ENCODE measurements around the gene PLCB1.

PLCB1 gene

GRCh38 chr20:8129211-8129976 lies 2.7 kb upstream of the PLCB1 start:
- DNase-seq (ENCODE audit: low spot score) = no peak

DNA sequence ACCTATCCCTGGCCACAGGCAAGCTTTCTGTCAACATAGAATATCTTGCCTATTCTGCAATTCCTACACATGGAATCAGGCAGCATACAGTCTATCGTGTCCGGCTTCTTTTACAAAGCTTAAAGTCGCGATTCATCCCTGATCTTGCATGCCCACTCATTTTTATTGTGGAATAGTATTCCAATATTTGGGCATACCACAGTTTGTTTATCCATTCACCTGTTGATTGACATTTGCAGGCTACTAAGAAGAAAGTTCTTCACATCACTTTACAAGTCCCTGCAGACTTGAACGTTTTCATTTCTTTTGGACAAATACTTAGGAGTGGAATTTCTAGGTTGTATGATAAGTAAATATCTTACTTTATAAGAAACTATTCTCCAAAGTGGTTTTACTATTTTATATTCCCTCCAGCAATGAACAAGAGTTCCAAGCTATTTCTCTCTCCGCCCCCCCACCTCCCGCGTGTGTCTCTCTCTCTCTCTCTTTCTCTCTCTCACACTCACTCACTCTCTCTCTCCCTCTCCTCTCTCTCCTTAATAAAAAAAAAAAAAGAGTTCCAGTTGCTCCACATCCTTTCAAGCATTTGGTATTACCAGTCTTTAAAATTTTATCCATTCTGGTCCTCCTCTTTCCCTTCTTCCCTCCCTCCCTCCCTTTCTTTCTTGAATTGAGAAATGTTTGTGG lies 1.1 kb upstream of the PLCB1 start:
- no peak for DNase-seq (ENCODE audit: low spot score)

GRCh38 chr20:8132484-8133309 lies 631 bp downstream of the PLCB1 start:
- peak; percentile 12 for DNase-seq (ENCODE audit: low spot score)

GRCh38 chr20:8133310-8133768 lies 1.3 kb downstream of the PLCB1 start:
- no peak for DNase-seq (ENCODE audit: low spot score)

DNA sequence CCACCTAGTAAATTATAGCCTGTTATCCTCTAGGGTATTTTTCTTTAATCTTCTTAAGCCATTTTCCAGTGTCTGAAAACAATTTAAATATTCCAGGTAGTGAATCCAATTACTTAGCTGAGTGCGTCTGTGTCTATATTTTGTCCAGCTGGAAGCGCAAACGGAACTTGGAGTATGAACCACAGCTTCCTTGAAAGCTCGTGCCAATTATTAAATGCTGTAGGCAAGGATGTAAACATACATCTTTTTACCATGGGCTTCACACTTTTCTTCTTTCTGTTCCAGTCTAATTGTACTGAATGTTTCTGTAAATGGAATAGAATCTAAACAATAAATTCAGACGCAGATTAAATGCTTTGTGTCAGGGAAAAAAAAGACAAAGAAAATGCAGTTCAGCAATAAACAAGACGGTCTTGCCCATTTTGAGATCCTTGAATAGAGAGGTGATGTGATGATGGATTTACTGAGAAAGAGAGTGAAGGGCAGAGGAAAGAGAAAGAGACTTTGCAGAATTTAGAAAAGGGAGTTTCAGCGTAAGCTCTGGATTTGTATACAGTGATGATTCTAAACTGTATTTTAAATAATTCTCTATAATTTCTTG lies 1.9 kb downstream of the PLCB1 start:
- no peak for DNase-seq (ENCODE audit: low spot score)

DNA sequence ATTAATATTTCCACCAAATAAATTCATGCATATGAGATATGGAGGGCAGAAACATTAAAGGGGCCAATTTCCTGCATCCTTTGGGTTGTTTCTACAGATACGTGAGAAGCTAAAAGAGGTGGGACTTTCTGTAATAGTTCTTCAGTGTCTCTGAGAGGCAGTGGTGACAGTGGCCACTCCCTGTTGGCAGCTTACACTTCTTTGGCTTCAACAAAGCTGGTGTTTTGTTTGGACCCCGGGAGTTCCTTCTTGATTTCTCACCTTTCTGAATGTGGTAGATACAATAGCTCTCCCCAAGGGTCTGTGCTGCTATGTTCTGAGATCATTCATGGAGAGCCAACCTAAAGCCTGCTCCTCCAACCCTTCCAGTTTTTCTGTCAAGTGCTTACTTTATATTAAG lies 7.8 kb downstream of the PLCB1 start:
- DNase-seq (ENCODE audit: low spot score) = no peak

DNA sequence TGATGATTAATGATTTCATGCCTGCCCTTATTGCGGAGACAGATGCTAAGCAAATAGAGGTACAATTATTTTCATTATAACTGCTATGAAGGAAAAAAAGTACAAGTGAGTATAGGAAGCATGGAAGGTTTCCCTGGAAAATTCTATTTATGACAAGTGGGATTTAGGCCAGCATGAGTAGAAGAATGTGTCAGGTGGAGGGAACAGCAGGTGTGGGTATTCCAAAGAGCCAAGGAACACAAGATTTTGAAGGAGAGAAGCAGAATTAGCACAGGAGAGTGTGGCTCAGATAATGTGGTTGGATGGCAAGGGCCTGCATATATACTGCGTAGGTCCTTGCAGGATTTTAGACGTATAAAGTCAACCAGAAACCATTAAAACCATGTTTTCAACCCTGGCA lies 11.4 kb downstream of the PLCB1 start:
- DNase-seq (ENCODE audit: low spot score) = no peak

DNA sequence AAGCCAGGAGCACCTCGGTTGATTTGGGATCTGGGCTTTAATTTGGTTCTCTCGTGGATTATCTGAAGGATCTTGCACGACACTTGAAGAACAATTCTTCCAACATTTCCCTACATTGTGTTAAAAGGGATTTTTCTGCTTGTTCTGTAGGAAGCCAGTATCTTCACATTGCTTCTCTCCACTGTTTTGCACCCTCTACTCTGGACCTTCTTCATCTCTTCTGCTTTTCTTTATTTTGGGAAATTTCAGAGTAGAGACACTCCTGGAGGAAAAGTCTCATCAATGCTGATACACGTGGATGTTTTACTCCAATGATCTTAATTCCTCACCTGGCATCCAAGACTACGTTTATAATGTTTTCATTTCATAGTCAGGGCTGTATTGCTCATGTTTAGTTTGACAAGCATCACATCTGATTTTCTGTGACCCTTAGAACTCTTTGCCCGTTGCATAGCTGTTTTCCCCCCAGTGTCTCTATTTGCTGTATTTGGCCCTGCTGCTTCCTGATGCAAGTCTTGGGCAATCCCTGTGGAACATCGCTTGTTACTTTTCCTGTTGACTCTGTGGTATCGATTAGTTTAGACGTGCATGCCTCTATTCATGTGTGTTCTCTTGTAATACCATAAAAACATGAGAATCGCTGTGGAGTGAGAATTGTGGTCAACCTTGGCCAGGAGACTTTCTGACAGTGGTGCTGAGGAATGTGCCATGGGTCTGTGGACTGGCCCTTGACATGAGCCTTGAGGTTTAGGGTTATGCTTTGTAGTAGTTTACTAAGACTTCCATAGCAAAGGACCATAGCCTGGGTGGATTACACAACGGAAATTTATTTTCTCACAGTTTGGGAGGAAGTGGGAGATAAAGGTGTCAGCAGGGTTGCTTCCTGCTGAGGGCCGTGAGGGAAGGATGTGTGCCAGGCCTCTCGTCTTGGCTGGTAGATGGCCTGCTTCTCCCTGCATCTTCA lies 12.5 kb downstream of the PLCB1 start:
- DNase-seq (ENCODE audit: low spot score) = peak; percentile 74

- no peak for DNase-seq (ENCODE audit: low spot score)
These were observed 13.4 kb downstream of the PLCB1 start for GRCh38 chr20:8145246-8146168.

DNA sequence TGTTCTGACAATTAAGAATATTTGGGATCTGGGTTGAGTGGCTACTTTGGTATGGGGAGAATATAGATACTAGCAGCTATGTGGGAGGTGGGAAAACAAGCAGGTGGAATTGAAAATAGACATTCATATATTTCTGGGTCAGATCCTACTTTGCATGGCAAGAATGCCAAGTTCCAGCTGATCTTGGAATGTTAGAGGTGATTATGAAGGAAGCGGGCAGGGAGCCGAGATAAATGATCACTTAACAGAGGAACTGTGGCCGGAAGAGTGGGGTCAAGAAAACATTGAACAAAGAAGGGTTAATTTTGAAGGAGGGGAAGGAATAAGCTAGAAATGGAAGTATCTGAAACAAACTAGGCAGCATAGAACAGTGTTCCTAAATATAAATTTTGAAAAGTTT lies 15.4 kb downstream of the PLCB1 start:
- DNase-seq (ENCODE audit: low spot score) = no peak

GRCh38 chr20:8148501-8148900 lies 16.4 kb downstream of the PLCB1 start:
- no peak for DNase-seq (ENCODE audit: low spot score)

- DNase-seq (ENCODE audit: low spot score) = peak; percentile 8
These were observed 18.5 kb downstream of the PLCB1 start for GRCh38 chr20:8150591-8150990.

DNA sequence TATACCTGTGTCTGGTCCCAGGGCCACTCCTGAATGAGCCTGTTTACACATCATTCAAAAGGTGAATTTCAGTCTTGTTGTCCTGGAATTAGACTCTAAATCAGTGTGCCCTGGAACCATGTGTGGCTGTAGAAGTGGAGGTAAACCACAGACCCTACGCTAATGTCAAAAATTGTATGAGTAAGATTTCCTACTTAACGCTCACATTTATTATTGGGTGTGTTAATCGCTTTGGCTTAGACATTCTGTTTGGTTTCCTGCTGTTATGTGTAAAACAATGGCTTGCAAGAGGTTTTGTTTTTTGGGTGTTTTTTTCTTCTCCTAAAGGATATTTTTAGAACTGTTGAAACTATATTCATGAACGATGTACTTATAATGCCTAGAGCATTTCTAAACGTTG lies 19.3 kb downstream of the PLCB1 start:
- DNase-seq (ENCODE audit: low spot score) = no peak

DNA sequence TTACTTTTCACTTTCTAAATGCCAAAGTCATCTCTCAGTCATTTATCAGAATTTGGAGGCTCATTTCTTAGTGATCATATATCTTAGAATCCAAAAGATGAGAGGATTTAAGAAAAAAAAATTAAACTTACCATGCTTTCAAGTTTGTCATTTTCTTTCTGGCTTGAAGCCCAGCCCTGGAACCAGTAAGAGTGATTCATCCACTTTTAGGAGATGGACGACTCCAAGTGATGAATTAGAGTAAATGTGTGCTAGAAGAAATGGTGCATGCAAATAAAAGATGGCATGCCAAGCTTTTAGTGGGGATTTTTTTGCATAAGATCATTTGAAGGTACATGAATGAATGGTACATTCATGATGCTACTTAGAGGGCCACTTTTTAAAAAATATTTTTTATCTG lies 20.1 kb downstream of the PLCB1 start:
- peak; percentile 46 for DNase-seq (ENCODE audit: low spot score)

- DNase-seq (ENCODE audit: low spot score) = no peak
These were observed 20.8 kb downstream of the PLCB1 start for GRCh38 chr20:8152847-8153246.

- no peak for DNase-seq (ENCODE audit: low spot score)
These were observed 21.3 kb downstream of the PLCB1 start for GRCh38 chr20:8153281-8153908.

DNA sequence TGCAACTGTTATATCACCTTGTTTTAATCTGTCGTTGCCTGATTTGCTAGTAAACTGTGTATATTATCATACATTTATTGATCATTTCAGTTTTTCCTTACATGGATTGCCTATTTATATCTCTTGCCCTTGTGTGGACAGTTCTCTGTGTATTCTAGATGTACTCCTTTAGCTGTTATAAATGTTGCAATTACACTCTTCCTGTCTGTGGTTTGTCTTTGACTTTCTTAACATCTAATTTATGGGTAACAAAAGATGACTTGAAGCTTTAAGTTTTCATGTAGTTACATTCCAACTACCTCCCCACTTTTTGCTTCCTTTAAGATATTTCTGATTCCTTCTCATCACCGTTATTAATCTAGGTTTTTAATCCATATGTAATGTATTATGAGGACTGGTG lies 22.6 kb downstream of the PLCB1 start:
- no peak for DNase-seq (ENCODE audit: low spot score)

DNA sequence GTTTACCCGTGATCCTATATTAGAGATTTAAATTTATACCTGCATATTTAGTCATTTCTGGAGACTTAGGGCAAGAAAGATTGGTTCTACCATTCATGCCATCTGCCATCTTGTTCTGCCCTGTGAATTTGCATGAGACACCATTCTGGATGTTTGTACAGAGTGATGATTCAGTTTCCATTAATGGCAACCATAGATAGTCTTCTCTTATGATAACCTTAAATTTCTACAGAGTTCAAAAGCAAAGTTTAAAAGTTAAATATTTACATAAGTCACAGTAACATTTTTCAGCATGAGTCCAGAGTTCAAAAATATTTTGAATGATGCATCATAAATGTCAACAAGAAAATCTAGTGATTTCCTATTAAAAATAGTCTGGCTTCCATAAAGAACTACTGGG lies 23.2 kb downstream of the PLCB1 start:
- DNase-seq (ENCODE audit: low spot score) = no peak

- no peak for DNase-seq (ENCODE audit: low spot score)
These were observed 23.7 kb downstream of the PLCB1 start for GRCh38 chr20:8155812-8156211.

Measured in AG08395 (cell line).